ENCODE data around the gene DAZ4.
"Not testable (repeated sequence)": the region's sequence is repeated elsewhere in the genome, so short reads cannot be mapped to it uniquely, and the experiment has no call there.

Gene DAZ4, protein sequence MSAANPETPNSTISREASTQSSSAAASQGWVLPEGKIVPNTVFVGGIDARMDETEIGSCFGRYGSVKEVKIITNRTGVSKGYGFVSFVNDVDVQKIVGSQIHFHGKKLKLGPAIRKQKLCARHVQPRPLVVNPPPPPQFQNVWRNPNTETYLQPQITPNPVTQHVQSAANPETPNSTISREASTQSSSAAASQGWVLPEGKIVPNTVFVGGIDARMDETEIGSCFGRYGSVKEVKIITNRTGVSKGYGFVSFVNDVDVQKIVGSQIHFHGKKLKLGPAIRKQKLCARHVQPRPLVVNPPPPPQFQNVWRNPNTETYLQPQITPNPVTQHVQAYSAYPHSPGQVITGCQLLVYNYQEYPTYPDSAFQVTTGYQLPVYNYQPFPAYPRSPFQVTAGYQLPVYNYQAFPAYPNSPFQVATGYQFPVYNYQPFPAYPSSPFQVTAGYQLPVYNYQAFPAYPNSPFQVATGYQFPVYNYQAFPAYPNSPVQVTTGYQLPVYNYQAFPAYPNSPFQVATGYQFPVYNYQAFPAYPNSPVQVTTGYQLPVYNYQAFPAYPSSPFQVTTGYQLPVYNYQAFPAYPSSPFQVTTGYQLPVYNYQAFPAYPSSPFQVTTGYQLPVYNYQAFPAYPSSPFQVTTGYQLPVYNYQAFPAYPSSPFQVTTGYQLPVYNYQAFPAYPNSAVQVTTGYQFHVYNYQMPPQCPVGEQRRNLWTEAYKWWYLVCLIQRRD

DNA sequence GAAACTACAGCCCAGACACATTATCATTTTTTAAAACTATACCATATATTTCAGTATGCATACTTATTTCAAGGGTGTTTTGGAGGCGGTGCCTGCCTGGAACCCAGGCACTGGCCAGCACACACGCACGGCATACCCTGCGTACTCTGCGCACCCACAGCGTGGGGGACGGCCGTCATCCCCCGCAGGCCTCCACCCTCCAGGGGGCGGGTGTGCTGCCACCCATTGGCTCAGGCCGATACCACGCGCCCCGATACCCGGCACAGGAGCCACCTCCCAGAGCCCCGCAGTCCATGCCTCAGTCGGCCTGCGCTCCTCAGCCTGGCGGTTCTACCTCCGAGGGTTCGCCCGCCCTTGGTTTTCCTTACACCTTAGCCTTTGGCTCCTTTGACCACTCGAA, at the start of gene DAZ4:
TSS of gene DAZ4 (plus strand) at position 301 of the 400 bp plus-strand sequence. CDS start 208 bp downstream, outside the sequence.
- not testable (repeated sequence) for DNase-seq

DNA sequence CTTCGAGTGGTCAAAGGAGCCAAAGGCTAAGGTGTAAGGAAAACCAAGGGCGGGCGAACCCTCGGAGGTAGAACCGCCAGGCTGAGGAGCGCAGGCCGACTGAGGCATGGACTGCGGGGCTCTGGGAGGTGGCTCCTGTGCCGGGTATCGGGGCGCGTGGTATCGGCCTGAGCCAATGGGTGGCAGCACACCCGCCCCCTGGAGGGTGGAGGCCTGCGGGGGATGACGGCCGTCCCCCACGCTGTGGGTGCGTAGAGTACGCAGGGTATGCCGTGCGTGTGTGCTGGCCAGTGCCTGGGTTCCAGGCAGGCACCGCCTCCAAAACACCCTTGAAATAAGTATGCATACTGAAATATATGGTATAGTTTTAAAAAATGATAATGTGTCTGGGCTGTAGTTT, 20.4 kb upstream of the DAZ4 start, which contains the start of gene DAZ3:
TSS of gene DAZ3 (minus strand) at position 101 of the 400 bp plus-strand sequence. CDS start 208 bp downstream, outside the sequence.
- DNase-seq, result not testable (repeated sequence)

DNA sequence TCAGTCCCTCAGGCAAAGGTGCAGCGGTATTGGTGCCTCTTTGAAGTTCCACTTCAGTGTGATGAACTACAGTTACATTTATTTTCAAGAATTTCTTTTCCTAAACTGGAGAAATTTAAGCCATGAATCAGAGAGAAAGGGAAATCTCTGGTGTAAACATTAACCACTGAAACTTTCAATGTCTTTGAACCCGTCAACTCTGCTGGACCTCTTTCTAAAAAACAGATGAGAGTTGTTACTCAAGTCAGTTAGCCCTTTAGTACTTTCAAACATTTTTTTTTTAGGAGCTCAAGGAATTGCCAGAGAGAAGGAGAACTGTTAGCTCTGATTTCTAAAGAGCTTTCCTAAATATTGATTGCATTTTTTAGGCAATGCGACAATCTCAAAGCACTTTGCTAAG, 11.9 kb upstream of the DAZ4 start:
- not testable (repeated sequence) for DNase-seq

DNA sequence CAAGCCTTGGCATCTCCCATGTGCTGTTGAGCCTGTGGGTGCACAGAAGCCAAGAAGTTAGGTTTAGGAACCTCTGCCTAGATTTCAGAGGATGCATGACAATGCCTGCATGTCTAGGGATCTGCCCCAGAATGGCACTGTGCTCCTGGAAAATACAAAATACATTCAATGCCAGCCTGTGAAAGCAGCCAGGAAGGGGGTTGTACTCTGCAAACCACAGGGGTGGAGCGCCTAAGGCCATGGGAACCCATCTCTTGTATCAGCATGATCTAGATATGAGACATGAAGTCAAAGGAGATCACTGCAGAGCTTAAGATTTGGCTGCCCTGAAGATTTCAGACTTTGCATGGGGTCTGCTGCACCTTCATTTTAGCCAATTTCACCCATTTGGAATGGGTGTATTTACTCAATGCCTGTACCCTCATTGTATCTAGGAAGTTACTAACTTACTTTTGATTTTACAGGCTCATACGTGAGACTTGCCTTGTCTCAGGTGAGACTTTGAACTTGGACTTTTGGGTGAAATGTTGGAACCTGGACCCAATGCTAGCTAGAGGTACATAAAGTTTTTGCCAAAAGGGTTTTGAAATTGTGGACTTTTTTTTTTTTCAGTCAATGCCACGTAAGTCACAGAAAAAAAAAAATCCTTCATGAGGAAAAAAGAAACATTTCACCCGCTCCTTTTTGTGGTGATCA, 9.4 kb upstream of the DAZ4 start:
- not testable (repeated sequence) for DNase-seq

DNA sequence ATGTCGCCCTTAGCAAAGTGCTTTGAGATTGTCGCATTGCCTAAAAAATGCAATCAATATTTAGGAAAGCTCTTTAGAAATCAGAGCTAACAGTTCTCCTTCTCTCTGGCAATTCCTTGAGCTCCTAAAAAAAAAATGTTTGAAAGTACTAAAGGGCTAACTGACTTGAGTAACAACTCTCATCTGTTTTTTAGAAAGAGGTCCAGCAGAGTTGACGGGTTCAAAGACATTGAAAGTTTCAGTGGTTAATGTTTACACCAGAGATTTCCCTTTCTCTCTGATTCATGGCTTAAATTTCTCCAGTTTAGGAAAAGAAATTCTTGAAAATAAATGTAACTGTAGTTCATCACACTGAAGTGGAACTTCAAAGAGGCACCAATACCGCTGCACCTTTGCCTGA, 8.7 kb upstream of the DAZ4 start:
- DNase-seq, result not testable (repeated sequence)

Data from MV-4-11 (cell line).